GF-D8 (cell line): ENCODE measurements around the gene CFAP100.

ENCODE experiments used
- DNase-seq: peaks from one replicate; lab custom pipeline; 2025; lab: John Stamatoyannopoulos, UW

Gene CFAP100

DNA sequence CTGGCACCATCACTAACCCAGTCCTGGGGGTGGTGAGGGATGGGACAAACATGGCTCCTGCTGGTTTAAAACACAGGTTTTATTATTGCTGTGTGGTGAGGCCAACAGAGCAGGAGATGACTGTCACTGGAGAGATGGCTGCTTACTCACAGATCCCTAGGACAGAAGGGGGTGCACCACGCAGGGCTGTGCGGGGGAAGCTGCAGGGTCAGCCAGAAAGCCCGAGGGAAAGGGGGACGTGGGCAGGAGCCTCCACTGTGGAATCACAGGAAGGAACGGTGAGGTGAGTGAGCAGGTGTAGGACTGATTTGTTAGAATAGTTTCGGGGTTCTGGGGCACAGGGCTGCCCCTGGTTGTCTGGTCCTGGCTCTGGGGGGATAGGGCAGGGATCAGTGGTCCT is 7.5 kb downstream of the CFAP100 start:
- no peak for DNase-seq

DNA sequence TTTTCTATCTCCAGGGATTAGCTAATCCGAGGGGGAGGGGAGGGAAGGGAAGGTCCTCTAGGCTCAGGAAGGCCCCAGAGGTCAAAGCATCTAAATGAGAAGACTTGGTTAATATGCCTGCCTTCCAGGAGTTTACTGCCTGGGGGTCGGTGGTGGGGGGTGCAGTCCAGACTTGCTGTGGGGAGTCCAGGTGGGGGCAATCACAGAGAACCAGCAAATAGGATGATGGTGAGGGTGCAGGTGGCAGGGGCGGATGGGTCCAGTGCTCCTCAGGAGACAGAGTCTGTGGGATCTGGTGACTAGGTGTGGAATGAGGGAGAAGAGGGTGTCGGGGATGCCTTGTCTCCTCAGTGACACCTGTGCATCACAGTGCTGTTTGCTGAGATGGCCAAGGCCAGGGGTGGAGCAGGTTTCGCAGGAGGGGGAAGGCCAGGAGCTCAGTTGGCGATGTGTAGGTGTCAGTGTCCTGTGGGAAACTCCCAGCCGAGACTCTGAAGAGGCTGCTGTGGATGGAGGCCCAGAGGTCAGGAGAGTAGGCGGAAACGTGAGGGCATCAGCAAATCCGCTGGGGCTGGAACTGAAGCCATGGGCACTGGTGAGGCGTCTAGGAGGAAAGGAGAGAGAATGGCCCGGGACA is 8.1 kb downstream of the CFAP100 start:
- no peak for DNase-seq

DNA sequence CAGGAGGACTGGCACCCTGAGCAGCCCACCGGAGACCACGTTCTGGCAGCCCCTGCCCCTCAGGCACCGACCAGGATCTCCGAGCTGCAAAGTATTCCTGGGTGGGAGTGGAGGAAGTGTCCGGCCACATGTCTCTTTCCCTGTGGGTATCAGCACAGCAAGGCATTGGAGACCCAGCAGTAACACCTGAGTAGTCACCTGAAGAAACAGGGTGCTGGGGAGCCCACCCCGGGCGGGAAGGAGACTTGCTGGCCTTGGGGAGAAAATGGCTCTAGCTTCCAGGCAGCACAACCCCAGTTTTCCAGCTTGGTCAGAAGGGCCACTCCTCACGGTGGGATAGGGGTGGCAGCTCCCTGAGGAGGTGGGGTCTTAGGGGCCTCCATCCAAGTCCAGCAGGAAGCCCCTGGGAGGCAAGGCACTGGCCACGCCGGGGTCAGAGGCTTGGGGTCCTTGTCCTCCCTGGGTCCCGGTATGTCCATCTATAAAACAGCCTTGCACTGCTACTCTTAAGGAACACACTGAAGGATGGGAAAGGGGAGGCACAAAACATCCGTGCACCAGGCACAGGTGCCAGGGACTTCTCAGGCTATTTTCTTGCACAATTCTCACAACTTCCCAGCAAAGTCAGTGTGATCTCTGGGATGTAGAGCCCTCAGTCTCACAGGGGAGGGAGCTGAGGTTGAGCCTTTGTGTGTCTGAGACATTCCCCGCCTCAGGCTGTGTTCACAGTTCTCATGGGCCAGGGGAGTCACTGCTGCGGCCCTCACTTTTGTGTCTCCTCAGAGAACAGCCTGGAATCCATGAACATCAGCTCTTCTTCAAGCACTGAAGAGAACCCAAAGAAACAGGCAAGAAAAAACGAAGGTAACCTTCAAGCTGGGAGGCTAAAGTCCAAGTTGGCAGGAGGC is 11.9 kb downstream of the CFAP100 start:
- no peak for DNase-seq

DNA sequence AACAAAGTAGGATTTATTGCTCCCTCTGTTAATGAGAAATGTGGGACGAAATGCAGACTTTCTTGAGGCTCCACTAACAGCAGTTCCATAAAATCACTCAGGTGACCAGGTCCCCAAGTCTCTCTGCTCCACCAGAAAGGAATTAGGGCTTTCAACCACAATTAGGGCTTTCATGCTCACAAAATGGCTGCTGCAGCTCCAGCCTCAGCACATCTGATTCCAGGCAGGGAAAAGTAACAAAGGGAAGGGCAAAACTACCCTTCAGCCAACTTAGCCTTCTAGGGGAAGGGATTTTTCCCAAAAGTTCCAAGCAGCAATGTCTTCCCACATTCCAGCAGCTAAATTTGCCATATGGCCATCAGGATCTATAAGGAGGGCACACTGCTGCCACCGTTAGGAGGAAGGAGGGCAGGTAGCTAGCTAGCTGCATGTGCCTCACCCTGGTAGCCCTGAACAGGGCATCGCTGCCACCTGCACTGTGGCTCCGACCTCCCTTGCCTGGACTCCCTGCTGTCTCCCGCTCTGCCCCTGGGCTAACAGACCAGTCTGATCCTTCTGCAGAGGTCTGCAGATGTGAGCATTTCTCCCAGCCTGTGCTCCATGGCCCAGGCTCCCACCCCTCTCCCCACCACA is 12.8 kb downstream of the CFAP100 start:
- no peak for DNase-seq

DNA sequence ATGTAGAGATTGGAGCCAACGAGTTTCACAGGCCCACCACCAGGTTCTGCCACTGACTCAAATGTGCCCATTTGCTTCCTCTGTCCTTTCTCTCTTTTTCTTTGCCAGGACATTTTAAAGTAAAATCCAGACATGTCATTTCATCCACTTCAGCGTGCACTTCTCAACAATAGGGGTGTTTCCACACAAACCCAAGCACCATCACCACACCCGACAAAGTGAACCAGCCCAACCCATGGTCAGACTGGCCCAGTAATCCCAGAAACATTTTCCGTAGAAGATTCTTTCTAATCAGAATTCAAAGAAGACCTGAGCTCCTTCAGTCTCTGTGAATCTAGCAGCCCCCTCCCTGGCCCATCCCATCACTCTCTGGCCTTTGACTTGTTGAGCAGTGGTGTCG is 13.4 kb downstream of the CFAP100 start:
- no peak for DNase-seq

DNA sequence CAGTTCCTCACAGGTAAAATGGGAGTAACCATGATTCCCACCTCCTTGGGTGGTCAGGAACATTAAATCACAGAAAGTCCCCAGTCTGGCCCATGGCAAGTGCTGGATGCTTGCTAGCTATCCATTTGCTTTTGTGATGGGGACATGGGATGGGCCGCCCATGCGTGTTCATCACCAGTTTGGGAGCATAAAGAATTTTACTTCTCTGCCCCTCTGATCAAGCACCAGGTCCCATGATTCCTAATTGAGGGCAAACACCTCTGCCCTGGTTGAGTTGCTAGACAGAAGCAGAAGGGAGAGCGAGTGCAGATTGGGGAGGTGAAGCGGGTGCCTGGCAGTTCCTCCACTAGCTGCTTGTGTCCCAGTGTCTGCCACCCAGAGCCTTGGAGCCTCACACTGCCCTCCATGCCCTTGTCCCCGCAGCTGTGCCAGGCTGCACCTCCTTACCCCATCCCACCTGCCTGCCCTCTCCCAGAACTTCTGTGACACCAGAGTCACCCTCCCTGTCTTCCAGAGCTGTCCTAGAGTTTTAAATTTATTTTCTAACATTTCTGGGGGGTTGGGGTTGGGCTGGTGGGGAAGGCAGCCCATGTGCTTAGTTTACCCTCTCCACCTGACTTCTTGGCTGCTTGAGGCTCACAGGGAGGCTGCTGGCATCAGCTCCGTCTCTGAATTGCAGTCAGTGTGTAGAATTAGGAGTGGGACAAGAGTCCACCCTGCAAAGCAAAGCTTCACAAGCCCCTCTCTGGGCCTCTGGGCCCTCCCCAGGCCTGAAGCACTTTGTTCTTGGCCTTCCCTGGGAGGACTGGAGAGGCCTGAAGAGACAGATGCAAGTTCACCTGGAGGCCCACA is 18.4 kb downstream of the CFAP100 start:
- no peak for DNase-seq

DNA sequence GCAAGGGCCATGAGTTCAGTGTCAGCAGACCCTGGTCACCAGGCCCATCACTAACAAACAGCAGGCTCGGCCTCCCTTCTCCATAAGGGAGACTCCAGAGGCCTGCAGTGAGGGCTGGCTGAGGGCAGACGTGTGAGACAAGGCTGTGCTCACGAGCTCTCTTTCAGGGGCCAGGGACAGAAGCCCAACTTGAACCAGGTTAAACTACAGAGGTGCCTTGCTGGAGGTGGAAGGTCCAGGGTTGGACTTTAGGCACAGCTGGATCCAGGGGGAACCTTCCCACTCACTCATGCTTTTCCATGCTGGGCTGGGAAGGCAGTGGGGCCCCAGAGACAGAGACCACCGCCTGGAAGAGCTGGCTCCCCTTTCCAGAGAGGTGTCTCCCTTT is 19.0 kb downstream of the CFAP100 start:
- DNase-seq = no peak

DNA sequence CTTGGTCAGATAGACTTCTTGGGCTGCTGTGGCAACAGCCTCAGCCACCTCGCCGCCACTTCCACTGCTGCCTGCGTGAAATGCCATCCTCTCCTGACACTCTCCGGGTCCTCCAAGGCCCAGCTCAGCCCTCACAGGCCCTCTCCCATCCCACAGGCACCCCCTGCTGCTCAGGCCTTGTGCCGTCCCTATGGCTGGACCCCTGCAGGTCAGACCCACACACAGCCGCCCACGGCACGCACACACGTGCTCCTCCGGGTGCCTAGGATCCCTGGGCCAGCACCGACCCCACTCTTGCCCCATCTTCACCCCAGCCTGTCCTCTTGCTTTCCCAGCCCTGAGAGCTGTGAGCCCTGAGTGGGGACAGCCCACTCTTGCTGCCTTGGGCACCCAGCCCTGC is 19.7 kb downstream of the CFAP100 start:
- no peak for DNase-seq

DNA sequence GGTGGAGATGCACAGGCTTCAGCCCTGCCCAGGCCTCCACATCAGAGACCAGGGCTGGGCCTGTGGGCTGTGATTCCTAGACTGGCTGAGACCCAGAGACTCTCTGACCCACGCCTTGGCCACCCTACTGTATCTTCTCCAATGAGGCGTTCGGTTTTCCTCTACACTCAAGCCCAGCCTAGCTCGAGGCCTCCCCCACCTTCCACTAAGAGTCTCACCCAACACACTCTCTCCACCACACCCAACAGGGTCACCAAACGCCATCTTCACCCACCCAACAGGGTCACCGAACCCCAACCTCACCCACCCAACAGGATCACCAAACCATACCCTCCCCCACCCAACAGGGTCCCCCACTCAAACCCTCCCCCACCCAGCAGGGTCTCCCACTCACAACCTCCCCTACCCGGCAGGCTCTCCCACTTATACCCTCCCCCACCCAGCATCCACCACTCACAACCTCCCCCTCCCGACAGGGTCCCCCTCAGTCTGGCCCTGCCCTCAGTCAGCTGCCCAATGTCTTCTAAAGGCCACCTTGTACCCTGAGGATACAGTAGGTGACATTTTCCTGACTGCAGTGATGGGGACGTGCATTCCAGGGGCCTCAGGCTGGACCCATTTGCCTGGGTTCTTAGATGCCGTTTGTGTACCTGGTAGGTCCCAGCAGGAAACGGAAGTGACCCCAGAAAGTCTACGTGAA is 20.4 kb downstream of the CFAP100 start:
- no peak for DNase-seq

DNA sequence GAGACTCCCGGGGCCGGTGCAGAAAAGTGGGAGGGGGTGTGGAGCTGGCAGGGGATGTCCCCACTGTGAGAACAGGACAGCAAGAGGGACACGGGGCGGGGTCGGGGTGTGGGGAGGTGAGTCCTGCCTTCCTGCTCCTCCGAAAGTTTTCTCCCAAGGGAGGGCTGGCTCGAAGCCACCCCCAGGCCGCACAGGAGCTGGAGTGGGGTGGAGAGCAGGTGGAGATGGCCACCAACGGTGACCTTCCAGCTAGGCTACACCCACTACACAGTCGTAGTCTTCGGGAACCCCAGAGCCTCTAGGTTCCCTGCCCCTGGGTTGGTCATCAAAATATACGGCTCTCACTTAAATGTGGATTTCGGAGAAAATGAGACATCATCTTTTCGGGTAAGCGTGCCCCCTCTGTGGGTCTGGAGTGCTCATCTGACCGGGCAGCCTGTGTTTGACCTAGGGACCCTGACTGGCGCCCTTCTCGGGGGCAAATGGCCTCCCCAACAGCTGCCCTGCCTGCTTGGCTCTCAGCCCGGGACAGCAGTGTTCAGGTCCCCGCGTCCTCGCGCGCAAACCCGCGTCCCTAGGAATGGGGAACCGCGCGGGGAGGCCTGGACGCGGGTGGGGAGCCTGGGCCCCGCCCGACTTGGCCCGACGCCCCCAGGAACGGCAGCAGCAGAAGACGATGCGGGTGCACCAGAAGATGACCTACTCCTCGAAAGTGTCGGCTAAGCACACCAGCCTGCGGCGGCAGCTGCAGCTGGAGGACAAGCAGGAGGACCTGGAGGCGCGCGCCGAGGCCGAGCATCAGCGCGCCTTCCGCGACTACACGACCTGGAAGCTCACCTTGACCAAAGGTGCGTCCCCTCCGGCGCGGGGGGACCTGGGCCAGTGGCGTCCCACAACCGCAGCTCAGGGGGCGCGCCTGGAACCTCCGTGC is 21.2 kb downstream of the CFAP100 start:
- no peak for DNase-seq

DNA sequence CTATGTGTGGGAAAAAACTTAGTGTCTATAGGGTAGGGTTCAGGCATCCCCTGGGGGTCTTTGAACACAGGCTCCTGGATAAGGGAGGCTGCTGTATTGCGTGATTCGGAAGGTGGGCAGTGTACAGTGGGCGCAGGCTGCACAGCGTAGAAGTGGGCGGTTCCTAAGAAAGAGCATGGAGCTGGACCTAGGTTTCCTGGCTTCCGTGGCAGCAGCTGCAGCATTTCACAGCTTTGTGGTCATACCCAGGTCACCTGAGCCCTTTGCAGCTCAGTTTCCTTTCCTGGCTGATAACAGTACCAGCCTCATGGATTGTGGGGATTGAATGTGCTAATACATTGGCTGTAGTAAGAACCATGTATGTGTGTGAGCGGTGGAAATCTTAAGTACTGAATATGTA is 22.2 kb downstream of the CFAP100 start:
- DNase-seq = no peak

DNA sequence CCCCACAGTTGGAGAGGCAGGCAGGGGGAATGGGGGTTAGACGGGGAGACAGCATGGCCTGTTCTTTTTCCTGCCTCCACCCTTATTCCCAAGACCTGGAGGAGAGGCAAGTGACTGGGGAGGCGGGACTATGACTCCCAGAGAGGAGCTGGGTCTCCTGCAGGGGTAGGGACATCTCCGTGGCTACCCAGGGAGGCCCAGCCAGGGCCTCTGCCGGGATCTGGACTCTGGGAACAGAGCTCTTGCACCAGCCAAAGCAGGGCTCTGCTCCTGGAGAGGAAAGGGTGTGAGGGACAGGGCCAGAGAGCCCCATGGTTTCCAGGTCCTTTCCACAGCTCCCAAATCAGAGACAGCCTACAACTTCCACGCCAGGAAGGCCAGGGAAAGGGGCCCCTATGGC is 22.8 kb downstream of the CFAP100 start:
- no peak for DNase-seq

DNA sequence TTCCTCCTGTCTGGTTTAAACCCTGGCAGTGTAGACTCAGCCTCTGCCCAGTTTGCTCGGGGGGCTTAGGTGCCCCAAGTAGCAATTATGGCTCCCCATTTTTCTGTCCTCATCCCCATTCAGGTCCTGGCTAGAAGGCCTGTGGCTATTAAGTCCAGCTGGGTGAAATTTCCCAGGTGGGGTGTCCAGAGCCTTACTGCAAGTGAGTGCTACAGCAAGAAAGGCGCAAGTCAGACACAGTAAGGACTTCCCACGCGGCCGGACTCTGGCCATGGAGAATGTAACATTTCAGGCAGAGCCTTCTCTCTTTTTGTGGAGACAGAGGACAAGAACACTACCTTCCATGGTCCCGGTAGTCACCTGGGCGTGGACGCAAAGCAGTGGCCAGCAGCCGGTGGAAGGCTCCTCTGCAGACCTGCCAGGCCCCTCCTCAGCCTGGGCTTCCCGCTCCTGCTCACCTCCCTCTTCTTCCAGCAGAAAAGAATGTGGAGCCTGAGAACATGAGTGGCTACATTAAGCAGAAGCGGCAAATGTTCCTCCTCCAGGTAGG is 23.3 kb downstream of the CFAP100 start:
- no peak for DNase-seq

DNA sequence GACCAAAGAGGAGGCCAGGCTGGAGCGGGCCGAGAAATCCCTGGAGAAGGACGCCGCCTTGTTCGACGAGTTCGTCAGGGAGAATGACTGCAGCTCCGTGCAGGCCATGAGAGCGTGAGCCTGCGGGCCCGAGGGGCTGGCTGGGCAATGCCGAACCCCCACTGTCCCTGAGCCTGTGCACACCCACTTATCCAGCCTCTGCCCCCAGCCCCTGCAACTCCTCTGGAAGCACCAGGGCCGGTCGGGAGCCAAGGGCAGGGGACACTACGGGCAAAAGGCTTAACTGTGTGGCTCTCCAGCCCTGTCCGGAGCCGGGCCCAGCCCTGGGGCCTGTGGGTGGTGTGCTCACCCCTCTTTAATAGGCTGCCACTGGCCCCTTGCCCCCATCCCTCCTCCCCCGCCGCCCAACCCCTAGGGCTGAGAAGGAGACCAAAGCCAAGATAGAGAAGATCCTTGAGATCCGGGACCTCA is 24.0 kb downstream of the CFAP100 start:
- no peak for DNase-seq

DNA sequence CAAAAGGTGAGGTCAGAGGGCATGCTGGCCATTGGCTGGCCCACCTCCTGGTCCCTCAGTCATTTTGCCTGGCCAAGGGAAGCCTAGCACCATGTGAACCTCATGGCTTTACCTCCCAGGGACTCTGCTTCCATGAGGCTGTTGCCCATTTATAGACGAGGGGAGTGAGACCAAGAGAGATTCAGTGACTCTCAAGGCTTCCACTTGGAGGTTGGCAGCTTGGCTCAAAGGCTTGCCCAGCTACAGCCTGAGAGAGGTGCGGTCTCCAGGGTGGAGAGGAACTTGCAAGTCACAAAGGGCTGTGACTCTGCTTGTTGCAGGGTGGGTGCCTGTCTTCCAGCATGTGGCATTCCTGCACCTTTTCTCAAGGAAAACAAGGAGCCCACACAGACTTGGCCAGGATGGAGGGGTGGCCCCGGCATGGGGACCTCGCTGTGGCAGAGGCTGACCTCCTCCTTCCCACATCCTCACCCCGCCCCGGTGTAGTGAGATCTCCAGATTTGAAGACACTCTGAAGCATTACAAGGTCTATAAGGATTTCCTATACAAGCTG is 24.5 kb downstream of the CFAP100 start:
- no peak for DNase-seq

DNA sequence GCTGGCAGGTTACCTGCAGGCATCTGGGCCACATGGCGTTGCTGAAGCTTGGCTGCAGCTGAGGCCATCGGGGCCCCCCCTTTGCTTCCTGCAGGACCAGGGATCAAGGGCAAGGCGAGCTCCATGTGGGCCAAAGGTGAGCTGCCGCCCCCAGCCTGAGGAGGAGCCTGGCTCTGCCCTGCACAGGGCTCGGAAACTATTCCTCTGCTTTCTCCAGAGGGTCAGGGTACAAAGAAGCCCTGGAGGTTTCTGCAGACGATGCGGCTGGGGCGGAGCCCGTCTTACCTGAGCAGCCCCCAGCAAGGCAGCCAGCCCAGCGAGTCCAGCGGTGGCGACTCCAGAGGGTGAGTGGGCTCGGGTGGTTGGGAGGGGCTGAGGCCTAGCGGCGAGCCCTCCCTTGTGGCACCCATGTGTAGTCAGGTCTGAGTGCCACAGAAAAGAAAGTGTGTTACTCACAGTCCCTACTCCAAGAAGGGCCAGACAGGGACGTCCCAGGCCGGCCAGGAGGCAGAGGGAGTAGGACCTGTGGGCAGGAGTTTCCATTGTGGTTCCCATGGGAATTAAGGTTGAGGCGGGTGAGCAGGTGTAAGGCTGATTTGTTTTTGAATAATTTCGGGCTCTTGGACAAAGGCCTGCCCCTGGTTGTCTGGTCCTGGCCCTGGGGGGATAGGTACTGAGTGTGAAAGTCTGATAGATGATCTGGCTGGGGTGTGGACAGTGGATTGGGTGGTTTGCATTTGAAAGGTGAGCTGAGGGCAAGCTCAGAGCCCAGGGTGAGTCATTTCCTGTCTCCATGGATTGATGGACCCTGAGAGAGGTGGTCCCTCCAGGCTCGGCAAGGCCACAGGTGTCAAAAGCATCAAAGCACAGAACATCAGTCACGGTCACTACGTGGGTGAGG is 25.4 kb downstream of the CFAP100 start:
- no peak for DNase-seq

DNA sequence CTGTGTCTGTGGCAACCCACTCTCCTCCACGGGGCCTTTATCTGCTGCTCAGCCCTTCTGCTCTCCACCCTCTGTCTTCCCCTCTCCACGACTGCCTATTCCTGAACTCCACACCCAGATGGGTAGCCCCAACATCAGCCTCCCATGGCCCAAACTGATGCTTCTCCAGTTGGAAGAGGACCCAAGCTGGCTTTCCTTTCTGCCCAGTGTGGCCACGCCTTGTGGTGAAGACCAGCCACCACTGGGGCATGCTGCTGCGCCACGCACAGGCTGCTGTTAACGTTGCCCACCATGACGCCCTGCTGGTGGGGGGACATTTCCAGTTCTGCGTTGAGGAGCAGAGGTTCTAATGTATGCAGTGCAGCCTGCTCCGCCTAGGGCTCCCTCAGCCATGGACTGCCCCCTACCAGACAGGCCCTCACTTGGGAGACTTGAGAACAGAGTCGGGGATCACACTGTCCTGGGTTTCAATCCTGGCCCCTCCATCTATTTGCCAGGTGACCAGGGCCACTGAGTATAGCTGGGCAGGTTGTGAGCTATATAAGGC is 26.9 kb downstream of the CFAP100 start:
- no peak for DNase-seq

DNA sequence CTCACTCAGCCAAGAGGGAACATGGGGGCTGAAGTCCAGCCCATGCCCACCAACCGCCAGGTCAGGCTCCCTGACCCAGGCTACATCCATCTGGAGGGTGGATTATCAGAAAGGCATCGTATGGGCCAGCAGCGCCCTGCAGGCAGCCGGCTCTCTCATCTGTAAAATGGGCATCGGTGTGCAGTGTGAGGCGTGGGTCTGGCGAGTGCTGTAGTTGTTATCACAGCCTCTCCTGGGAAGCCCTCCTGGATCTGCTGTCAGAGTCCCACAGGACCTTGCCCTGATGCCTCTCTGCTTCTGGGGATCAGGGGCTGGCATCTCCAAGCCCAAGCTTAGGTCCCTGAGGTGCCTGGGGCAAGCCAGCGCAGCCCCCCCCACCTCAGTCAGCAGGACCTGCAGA is 27.4 kb downstream of the CFAP100 start:
- DNase-seq = no peak
